Panc1 (cell line): ENCODE data around the gene UBP1.

ENCODE experiments used
- CTCF ChIP-seq: fragments of 450-650 bp; IDR thresholded peaks from 2 replicates; pipeline ENCODE4 v1.5.1; 2017; ENCODE audit warnings: mild to moderate bottlenecking
- POLR2AphosphoS5 ChIP-seq: IDR thresholded peaks from 2 replicates; pipeline ENCODE4 v1.6.1; 2012; ENCODE audit warnings: mild to moderate bottlenecking, low read depth, low read length, moderate library complexity
- SIN3A ChIP-seq: IDR thresholded peaks from 2 replicates; pipeline ENCODE4 v1.6.1; 2012; ENCODE audit warnings: low read depth, mild to moderate bottlenecking, low read length, moderate library complexity, borderline replicate concordance; ENCODE audit not compliant: insufficient read depth

GRCh38 chr3:33430571-33430970 lies 9.6 kb downstream of the UBP1 start:
- TF ChIP-seq CTCF = no peak
- TF ChIP-seq POLR2AphosphoS5 = no peak
- no peak for TF ChIP-seq SIN3A
